Right atrium auricular region (tissue), 2 donors: ENCODE measurements around the gene RNU6-1. TPM values are rescaled to one million over a fixed set of nuclear protein-coding genes. Genes with fewer than 3 reads are reported as not detected.
A peak's percentile ranks its signal among the peaks of the same experiment; 100 is the strongest.

Source experiments
- DNase-seq: peaks from one replicate; pipeline ENCODE4 v3.0.0-alpha.2; 2019; ENCODE audit warnings: low spot score
- H3K27ac ChIP-seq, 2 donors: fragments of 200-600 bp; sonication (generic); 1 replicate in 1 of 2; 2 replicates in 1 of 2; pipeline ENCODE4 v1.5.1; 2016 to 2019
- H3K27me3 ChIP-seq, 2 donors: fragments of 200-600 bp; sonication (generic); one replicate each; pipeline versions ENCODE4 v1.5.1 to v1.6.0; 2017 to 2019
- H3K36me3 ChIP-seq: fragments of 200-600 bp; sonication (generic); one replicate; pipeline ENCODE4 v1.5.1; 2016
- H3K4me1 ChIP-seq, 2 donors: fragments of 200-600 bp; sonication (generic); one replicate each; pipeline versions ENCODE4 v1.5.1 to v1.6.0; 2017 to 2019
- H3K4me3 ChIP-seq, 2 donors: fragments of 200-600 bp; sonication (generic); 1 replicate in 1 of 2; 2 replicates in 1 of 2; pipeline ENCODE4 v1.5.1; 2017 to 2019; ENCODE audit warnings: mild to moderate bottlenecking in 1 of 2, moderate library complexity in 1 of 2
- H3K9me3 ChIP-seq, 2 donors: fragments of 200-600 bp; sonication (generic); one replicate each; pipeline ENCODE4 v1.5.1; 2019
- total RNA-seq, 2 donors: library from RNA; depleted of rRNA; stranded (reverse); fragments of >200 nt; gene quantifications; one replicate each; pipeline ENCODE4 v1.1.0, GENCODE V29; 2016
- TF ChIP-seq, protein P1 (sequence below), 2 donors: fragments of 200-600 bp; sonication (generic); IDR thresholded peaks; one replicate each; pipeline ENCODE4 v1.5.1; 2019; ENCODE audit warnings: antibody characterized with exemption in 2 of 2

Gene RNU6-1
- total RNA-seq, 2 donors from 2014 or later = not detected

- Histone ChIP-seq H3K9me3 (no peaks in the 10 kb centered on the region), H3K36me3 (no peaks in the 10 kb centered on the region), H3K27me3 (peaks cover 0 to under 1% of the 10 kb centered on the region in 2 donors), H3K27ac (peak overlapping the region; percentile 98 to 99), H3K4me3 (peak overlapping the region; percentile 75 to 94), H3K4me1 (peaks cover 0 to 22% of the 10 kb centered on the region in 2 donors)
- DNase-seq = peak; percentile 68
- TF ChIP-seq, protein P1, sequence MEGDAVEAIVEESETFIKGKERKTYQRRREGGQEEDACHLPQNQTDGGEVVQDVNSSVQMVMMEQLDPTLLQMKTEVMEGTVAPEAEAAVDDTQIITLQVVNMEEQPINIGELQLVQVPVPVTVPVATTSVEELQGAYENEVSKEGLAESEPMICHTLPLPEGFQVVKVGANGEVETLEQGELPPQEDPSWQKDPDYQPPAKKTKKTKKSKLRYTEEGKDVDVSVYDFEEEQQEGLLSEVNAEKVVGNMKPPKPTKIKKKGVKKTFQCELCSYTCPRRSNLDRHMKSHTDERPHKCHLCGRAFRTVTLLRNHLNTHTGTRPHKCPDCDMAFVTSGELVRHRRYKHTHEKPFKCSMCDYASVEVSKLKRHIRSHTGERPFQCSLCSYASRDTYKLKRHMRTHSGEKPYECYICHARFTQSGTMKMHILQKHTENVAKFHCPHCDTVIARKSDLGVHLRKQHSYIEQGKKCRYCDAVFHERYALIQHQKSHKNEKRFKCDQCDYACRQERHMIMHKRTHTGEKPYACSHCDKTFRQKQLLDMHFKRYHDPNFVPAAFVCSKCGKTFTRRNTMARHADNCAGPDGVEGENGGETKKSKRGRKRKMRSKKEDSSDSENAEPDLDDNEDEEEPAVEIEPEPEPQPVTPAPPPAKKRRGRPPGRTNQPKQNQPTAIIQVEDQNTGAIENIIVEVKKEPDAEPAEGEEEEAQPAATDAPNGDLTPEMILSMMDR (IDR thresholded peaks at IDR 0.05) = no peak
These were observed 1.1 kb upstream of the RNU6-1 start for GRCh38 chr15:67840749-67841512.

DNA sequence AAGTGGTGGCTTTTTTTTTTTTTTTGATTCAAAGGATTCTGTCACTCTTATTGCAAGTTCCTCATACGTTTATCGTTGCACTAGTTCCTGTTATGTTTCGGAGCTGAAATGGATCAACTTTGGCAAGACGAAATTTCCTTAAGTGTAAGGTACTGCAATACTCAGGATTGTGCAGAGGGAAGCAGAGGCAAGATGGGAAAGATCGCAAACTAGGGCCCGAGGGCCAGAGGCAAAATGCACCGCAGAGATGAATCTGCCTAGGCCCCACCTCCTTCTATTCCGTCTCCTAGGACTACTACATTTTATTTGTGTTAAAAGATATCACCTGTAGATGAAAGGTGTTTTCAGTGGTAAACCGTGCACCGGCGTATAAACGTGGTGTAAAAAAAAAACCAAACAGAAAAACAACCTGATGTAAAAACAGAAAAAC, 331 bp downstream of the RNU6-1 start:
- H3K27ac ChIP-seq = peak overlapping the region; percentile 98 to 99
- DNase-seq = no peak
- no peaks in the 10 kb centered on the region for H3K36me3 ChIP-seq
- no peaks in the 10 kb centered on the region for H3K9me3 ChIP-seq
- peak overlapping the region; percentile 75 to 94 for H3K4me3 ChIP-seq
- peaks cover 0 to 36% of the 10 kb centered on the region in 2 donors for H3K4me1 ChIP-seq
- TF ChIP-seq, protein P1 (IDR thresholded peaks at IDR 0.05) = no peak
- H3K27me3 ChIP-seq = peaks cover 7 to 14% of the 10 kb centered on the region in 2 donors

- H3K4me1 ChIP-seq = peaks cover 0 to 43% of the 10 kb centered on the region in 2 donors
- H3K36me3 ChIP-seq = no peaks in the 10 kb centered on the region
- DNase-seq = peak; percentile 74
- H3K27ac ChIP-seq = peak overlapping the region; percentile 98 to 99
- H3K27me3 ChIP-seq = peaks cover 11 to 19% of the 10 kb centered on the region in 2 donors
- H3K4me3 ChIP-seq = peak overlapping the region; percentile 75 to 94
- H3K9me3 ChIP-seq = no peaks in the 10 kb centered on the region
- TF ChIP-seq, protein P1 (IDR thresholded peaks at IDR 0.05) = peak in 1 of 2 donors; percentile 29
These were observed 984 bp downstream of the RNU6-1 start for GRCh38 chr15:67838789-67839332.

DNA sequence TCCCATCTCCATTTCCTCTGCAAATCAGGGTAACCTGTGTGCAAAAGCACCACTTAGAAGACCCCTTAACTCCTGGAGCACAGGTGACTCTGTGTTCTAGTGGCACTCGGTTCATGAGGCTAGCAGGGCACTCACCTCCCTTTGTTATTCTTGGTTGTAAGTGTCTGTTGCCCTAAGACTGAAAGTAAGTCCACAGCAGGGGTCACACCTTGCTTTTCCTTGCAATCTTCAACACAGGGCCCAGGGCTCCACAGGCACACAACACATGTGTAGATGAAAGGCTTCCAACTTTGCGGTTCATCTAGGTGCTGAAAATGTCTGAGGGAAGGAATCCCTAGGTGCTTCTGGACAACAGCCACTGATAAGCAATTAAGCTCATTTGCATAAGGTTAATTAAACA, 2.9 kb downstream of the RNU6-1 start:
- no peak for DNase-seq

GRCh38 chr15:67836477-67836876, 3.4 kb downstream of the RNU6-1 start:
- Histone ChIP-seq H3K9me3 (no peaks in the 10 kb centered on the region), H3K36me3 (no peaks in the 10 kb centered on the region), H3K4me1 (peaks cover 0 to 60% of the 10 kb centered on the region in 2 donors), H3K27ac (no peak overlapping the region), H3K27me3 (peaks cover 35 to 36% of the 10 kb centered on the region in 2 donors), H3K4me3 (peak overlapping the region; percentile 23 to 48)
- TF ChIP-seq, protein P1 (IDR thresholded peaks at IDR 0.05) = peak; percentile 70 to 92
- no peak for DNase-seq

More for the DNA sequence above, 2.9 kb downstream of the RNU6-1 start:
- H3K4me1 ChIP-seq = peaks cover 0 to 60% of the 10 kb centered on the region in 2 donors
- no peaks in the 10 kb centered on the region for H3K9me3 ChIP-seq
- H3K27me3 ChIP-seq = peaks cover 30 to 31% of the 10 kb centered on the region in 2 donors
- H3K36me3 ChIP-seq = no peaks in the 10 kb centered on the region
- no peak overlapping the region for H3K27ac ChIP-seq
- no peak overlapping the region for H3K4me3 ChIP-seq
- TF ChIP-seq, protein P1 (IDR thresholded peaks at IDR 0.05) = no peak
